ENCODE data around the gene TRDN. TPM values are rescaled to one million over a fixed set of nuclear protein-coding genes. Genes with fewer than 3 reads are reported as not detected.

TRDN gene
- total RNA-seq, 2 donors from 2014 or later = 0.14 TPM; not detected in 1

- H3K27me3 ChIP-seq (replicated peaks; ENCODE audit: insufficient read depth) = no peaks in the 10 kb centered on the region
- DNase-seq (ENCODE audit: low spot score) = no peak
- no peak for ATAC-seq (ENCODE audit: insufficient number of reproducible peaks, low FRiP score, low read depth)
- H3K9me3 ChIP-seq = no peaks in the 10 kb centered on the region
- no peaks in the 10 kb centered on the region for H3K4me1 ChIP-seq (ENCODE audit: control insufficient read depth in 1 of 2, low read depth in 2 of 2)
- H3K4me3 ChIP-seq = no peak overlapping the region
- TF ChIP-seq CTCF (IDR thresholded peaks at IDR 0.05) = no peak
- no peak overlapping the region for H3K27ac ChIP-seq
- H3K36me3 ChIP-seq = no peaks in the 10 kb centered on the region
These were observed 465.2 kb downstream of the TRDN start for GRCh38 chr6:123171341-123172115.

DNA sequence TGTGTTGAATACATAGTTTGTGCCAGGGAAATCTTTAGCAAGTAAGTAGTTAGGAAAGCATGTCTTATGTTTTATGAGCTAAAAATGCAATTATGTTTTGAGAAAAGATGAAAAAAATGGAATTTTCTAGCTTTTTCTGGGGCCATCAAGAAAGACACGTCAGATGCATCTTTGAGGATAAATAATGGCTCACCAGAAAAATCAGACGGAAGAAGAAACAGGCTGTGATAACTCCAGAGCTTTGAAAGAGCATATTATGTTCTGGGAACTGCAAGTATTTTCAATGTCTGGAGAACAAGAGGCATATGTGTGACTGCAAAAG is 467.0 kb downstream of the TRDN start:
- ATAC-seq (ENCODE audit: insufficient number of reproducible peaks, low FRiP score, low read depth) = no peak
- no peak for TF ChIP-seq CTCF (IDR thresholded peaks at IDR 0.05)
- DNase-seq (ENCODE audit: low spot score) = no peak
- Histone ChIP-seq H3K9me3 (no peaks in the 10 kb centered on the region), H3K4me3 (no peak overlapping the region), H3K36me3 (no peaks in the 10 kb centered on the region), H3K4me1 (ENCODE audit: control insufficient read depth in 1 of 2, low read depth in 2 of 2) (no peaks in the 10 kb centered on the region), H3K27me3 (replicated peaks; ENCODE audit: insufficient read depth) (no peaks in the 10 kb centered on the region), H3K27ac (no peak overlapping the region)

DNA sequence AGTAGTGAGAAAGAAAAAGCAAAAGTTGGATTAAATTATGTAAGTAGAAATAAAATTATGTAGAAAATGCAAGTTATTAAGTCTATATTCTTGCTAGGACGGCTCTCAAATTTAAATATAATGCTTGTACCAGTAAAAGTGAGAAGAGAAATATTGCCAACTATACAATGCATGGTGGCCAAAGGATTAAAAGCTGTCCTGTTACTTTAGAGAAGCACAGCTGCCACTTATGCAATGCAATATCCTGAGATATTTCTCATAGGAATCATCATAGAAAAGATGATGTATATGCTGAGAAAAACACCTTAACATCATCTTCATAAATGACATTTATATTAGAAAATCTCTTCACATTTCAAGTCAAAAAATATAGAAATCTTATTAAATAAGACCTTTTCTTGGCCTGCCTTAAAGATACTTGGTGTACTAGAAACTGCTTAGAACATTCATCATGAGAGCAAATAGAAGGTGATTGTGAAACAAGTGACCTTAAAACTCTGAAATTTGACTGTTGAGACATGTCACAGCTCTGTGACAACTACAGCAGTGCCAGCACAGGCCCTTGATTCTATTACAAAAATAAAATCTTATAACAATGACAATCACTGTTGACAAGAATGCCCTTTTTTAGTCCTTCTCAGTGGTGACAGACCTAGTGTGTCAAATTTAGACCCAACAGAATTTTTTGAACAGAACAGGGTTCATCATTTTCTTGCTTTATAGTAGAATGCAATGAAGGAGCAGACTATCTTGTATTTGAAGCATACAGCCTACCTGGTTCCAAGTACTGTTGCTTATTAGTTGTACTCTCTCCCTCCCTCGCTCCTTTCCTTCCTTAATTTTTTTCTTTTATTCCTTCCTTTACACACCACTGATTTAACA is 467.6 kb downstream of the TRDN start:
- DNase-seq (ENCODE audit: low spot score) = no peak
- Histone ChIP-seq H3K36me3 (no peaks in the 10 kb centered on the region), H3K4me1 (ENCODE audit: control insufficient read depth in 1 of 2, low read depth in 2 of 2) (no peaks in the 10 kb centered on the region), H3K4me3 (no peak overlapping the region), H3K27me3 (replicated peaks; ENCODE audit: insufficient read depth) (no peaks in the 10 kb centered on the region), H3K9me3 (no peaks in the 10 kb centered on the region), H3K27ac (no peak overlapping the region)
- ATAC-seq (ENCODE audit: insufficient number of reproducible peaks, low FRiP score, low read depth) = no peak
- no peak for TF ChIP-seq CTCF (IDR thresholded peaks at IDR 0.05)

GRCh38 chr6:123168466-123168865 is 468.3 kb downstream of the TRDN start:
- Histone ChIP-seq H3K9me3 (no peaks in the 10 kb centered on the region), H3K36me3 (no peaks in the 10 kb centered on the region), H3K4me3 (no peak overlapping the region), H3K27me3 (replicated peaks; ENCODE audit: insufficient read depth) (no peaks in the 10 kb centered on the region), H3K27ac (no peak overlapping the region), H3K4me1 (ENCODE audit: control insufficient read depth in 1 of 2, low read depth in 2 of 2) (no peaks in the 10 kb centered on the region)
- ATAC-seq (ENCODE audit: insufficient number of reproducible peaks, low FRiP score, low read depth) (no peak), DNase-seq (ENCODE audit: low spot score) (no peak)
- TF ChIP-seq CTCF (IDR thresholded peaks at IDR 0.05) = no peak

Other genes with a start within 250 kb of the TRDN start
- gene NKAIN2, start 166.9 kb upstream of the TRDN start, total RNA-seq = under 1 TPM in 1 of 2 donors, not detected in 1; 0.28 TPM